DOHH2 (cell line): ENCODE measurements around the gene GAK.

ENCODE experiments used
- CTCF ChIP-seq: fragments of 200-600 bp; sonication (generic); IDR thresholded peaks from one replicate; pipeline ENCODE4 v1.5.1; 2014; ENCODE audit warnings: antibody characterized with exemption, mild to moderate bottlenecking, low read depth, low read length; ENCODE audit not compliant: poor library complexity, severe bottlenecking
- EZH2phosphoT487 ChIP-seq: fragments of 200-600 bp; sonication (generic); IDR thresholded peaks from 2 replicates; pipeline ENCODE4 v1.6.1; 2017; ENCODE audit warnings: borderline replicate concordance, mild to moderate bottlenecking, antibody characterized with exemption, low read length, moderate library complexity, mixed read lengths

GRCh38 chr4:850323-850945 is 81.7 kb downstream of the GAK start:
- TF ChIP-seq CTCF (no peak), EZH2phosphoT487 (no peak)
